GM18511 (cell line): ENCODE results near the gene CCP110.

Source experiments
- ATAC-seq: cut with Tn5 transposase; IDR thresholded peaks from one replicate; pipeline ENCODE4 v1.9.1; 2021; ENCODE audit warnings: mild to moderate bottlenecking, moderate library complexity; ENCODE audit not compliant: unreplicated experiment

CCP110 gene

DNA sequence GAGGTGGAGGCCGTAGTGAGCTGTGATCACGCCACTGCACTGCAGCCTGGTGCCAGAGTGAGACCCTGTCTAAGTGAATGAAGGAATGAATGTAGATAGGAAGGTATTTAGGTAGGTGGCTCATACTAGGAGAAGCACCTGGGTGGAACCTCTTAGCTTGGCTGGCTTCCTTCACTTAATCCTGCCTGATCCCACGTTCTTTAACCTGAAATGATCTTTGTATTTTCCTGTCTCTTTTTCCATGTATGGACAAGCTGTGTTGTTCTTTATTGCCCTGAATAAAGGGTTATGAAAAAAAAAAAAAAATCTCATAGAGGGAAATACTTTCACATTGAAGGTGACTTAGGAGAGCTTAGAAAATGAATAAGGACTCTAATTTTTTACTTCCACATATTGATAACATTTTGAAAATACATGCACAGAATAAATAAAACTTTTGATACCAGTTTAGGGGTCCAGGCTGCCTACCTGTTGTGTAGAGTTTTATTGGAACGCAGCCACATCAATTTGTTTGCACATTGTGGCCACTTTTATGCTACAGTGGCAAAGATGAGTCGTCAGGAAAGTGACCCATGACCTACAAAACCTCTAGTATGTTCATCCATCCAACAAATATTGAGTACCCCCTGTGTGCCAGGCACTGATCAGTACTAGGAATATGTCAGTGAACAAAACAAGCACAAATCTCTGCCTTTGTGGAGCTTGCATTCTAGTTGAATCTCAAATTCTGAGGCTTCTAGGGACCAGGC lies 76.4 kb downstream of the CCP110 start:
- no peak for ATAC-seq

DNA sequence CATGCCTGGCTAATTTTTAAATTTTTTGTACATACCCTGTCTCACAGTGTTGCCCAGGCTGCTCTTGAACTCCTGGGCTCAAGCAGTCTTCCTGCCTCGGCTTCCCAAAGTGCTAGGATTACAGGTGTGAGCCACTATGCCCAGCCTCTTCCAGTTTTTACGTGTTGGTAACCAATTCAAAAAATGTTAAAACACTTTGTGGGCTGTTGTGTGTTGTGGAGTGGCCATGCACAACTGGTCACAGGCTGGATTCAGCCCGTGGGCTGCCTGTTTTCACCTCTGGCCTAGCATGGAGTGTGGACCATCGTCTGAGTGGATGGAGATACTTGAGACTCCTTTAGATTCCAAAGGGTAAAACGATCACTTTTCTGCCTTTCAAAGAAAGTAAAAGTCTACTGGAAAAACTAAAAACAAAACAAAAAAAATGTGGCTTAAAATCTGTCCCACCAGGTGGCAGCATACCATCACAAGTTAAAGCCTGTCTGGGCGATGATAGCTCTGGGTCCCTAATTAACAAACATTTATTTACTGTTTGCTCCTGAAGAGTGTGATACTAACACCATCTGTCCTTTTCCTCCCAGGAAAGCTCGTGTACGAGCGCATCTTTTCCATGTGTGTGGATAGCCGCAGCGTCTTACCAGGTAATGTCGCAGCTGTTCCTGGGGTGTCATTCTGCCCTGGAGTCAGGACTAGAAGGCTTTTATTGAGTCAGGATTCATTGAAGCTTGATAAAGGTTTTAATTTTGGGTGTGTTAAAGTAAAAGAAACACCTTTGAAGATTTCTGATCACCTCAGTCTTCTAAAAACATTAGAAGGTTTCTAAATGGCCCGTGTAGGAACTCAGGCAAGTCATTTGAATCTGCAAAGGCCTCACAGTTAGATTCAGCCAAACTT lies 77.6 kb downstream of the CCP110 start:
- ATAC-seq, result no peak
